GM23338 (cell line): ENCODE data around the gene PDIA2.

Experiments
- CTCF ChIP-seq, 2 experiments: fragments of 200-600 bp in 1 of 2; sonication (generic) in 1 of 2; conservative IDR thresholded peaks; 2 replicates each; pipeline versions ENCODE4 v1.5.1 to v1.6.1; 2016 to 2017; ENCODE audit warnings: antibody characterized with exemption in 2 of 2, low read depth in 2 of 2, mild to moderate bottlenecking in 2 of 2, moderate library complexity in 1 of 2
- EZH2 ChIP-seq: fragments of 200-600 bp; sonication (generic); IDR thresholded peaks from one replicate; pipeline ENCODE4 v1.8.0; 2017; ENCODE audit warnings: antibody characterized with exemption, mild to moderate bottlenecking, low read depth; ENCODE audit not compliant: unreplicated experiment
- TF ChIP-seq, protein P1 (sequence below): IDR thresholded peaks from one replicate; pipeline ENCODE4 v1.6.1; 2018; ENCODE audit warnings: antibody characterized with exemption; ENCODE audit not compliant: unreplicated experiment

GRCh38 chr16:296806-297510 lies 14.0 kb downstream of the PDIA2 start:
- TF ChIP-seq, protein P1, sequence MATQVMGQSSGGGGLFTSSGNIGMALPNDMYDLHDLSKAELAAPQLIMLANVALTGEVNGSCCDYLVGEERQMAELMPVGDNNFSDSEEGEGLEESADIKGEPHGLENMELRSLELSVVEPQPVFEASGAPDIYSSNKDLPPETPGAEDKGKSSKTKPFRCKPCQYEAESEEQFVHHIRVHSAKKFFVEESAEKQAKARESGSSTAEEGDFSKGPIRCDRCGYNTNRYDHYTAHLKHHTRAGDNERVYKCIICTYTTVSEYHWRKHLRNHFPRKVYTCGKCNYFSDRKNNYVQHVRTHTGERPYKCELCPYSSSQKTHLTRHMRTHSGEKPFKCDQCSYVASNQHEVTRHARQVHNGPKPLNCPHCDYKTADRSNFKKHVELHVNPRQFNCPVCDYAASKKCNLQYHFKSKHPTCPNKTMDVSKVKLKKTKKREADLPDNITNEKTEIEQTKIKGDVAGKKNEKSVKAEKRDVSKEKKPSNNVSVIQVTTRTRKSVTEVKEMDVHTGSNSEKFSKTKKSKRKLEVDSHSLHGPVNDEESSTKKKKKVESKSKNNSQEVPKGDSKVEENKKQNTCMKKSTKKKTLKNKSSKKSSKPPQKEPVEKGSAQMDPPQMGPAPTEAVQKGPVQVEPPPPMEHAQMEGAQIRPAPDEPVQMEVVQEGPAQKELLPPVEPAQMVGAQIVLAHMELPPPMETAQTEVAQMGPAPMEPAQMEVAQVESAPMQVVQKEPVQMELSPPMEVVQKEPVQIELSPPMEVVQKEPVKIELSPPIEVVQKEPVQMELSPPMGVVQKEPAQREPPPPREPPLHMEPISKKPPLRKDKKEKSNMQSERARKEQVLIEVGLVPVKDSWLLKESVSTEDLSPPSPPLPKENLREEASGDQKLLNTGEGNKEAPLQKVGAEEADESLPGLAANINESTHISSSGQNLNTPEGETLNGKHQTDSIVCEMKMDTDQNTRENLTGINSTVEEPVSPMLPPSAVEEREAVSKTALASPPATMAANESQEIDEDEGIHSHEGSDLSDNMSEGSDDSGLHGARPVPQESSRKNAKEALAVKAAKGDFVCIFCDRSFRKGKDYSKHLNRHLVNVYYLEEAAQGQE: no peak
- TF ChIP-seq EZH2 (no peak), CTCF (conservative IDR thresholded peaks at IDR 0.05; ENCODE audit: low read depth in 2 of 2) (no peak)
